Measurements from ENCODE around the gene NFKBIZ.

NFKBIZ gene, protein sequence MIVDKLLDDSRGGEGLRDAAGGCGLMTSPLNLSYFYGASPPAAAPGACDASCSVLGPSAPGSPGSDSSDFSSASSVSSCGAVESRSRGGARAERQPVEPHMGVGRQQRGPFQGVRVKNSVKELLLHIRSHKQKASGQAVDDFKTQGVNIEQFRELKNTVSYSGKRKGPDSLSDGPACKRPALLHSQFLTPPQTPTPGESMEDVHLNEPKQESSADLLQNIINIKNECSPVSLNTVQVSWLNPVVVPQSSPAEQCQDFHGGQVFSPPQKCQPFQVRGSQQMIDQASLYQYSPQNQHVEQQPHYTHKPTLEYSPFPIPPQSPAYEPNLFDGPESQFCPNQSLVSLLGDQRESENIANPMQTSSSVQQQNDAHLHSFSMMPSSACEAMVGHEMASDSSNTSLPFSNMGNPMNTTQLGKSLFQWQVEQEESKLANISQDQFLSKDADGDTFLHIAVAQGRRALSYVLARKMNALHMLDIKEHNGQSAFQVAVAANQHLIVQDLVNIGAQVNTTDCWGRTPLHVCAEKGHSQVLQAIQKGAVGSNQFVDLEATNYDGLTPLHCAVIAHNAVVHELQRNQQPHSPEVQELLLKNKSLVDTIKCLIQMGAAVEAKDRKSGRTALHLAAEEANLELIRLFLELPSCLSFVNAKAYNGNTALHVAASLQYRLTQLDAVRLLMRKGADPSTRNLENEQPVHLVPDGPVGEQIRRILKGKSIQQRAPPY

DNA sequence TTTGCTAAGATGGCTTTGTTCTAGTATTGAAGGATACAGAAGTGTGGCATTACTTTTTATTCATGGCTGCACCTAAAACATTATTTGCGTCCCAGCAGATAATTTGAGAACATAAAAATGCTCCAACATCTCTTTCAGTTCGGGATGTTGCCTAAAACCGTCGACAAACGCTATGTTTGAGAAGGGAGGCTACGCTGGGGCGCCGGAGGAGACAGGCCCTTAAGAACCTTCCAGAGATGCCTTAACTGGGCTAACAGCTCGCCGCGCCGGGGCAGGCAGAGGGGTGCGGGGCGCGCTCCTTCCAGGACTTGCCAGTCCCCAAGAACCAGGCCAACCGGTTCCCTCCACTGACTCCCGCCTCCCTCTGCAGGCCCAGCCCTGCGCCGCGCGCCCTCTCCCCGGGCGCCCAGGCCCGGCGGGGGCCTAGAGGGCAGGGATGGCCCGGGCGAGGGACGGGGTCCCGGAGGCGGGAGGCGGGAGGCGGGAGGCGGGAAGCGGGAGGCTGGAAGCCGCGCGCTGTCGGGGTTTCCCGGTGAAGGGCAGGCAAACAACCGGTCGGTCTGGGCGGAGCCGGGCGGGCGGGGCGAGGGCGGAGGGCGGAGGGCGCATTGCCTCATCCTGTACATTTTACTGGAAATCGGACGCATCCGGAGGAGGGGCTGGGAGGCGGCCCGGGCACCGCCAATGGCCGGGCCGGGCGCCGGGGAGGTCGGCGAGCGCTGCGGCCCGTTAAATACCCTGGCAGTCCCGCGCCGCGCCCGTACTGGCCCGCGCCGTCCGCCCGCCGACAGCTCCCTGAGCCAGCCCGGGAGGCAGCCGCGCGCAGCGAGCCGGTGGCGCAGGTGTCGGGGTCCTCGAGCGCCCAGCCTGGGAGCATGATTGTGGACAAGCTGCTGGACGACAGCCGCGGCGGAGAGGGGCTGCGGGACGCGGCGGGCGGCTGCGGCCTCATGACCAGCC, at the start of gene NFKBIZ:
Gene NFKBIZ, plus strand, starts transcription at position 761 of the 960 bp plus-strand sequence. Its CDS starts 115 bp downstream, at position 876.
- peak; percentile 92 to 96 for DNase-seq

DNA sequence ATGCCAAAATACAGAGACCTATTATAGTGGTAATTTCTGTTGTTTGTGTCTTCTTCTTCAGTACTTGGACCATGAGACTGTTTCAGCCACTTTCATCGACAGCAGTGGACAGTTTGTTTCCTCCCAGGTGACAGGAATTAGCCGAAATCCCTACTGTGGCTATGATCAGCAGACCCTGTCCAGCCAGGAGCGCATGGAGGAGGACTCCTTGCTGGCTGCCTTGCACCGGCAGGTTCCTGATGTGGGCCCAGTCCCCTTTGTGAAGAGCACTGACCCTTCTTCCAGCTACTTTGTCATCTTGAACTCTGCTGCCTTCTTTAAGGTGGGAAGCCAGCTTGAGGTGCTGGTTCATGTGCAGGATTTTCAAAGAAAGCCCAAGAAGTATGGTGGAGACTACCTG, 48.1 kb upstream of the NFKBIZ start:
- no peak for DNase-seq

- no peak for DNase-seq
Observed at GRCh38 chr3:101802179-101802578, 47.1 kb upstream of the NFKBIZ start.

DNA sequence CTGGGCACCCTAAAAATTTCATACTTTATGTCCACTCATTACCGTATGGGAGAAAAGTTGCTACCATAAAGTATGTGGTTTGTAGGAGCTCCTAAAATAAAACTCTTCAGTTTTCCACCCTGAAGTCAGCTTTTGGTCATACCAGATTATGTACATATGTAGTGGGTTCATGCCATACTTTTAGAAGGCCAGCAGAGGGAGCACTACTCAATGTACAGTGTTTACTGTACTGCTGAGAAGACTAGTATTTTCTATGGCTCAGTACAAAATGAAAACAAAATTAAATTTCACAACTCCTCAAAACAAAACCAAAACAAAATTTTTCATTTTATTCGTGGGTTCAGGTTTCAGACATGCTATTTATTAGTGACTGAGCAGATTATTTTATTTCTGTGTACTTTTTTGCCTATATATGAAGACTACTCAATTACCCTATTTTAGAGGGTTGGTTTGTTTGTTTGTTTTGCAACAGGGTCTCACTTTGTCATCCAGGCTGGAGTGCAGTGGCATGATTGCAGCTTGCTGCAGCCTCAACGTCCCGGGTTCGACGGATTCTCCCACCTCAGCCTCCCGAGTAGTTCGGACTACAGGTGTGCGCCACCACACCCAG, 46.0 kb upstream of the NFKBIZ start:
- peak; percentile 23 to 58 for DNase-seq

DNA sequence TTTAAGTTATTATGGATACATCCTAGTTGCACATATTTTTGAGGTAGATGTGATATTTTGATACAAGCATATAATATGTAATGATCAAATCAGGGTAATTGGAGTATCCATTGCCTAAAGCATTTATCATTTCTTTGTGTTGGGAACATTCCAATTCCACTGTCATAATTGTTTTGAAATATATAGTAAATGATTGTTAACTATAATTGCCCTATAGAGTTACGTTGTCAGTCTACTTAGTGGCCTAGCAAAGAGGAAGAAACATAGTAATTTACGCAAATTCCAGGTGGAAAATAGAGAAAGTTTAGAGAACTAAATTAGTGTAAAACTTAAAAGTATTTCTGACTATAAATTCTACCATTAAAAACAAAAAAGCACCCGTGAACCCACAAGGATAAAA, 45.4 kb upstream of the NFKBIZ start:
- no peak for DNase-seq

DNA sequence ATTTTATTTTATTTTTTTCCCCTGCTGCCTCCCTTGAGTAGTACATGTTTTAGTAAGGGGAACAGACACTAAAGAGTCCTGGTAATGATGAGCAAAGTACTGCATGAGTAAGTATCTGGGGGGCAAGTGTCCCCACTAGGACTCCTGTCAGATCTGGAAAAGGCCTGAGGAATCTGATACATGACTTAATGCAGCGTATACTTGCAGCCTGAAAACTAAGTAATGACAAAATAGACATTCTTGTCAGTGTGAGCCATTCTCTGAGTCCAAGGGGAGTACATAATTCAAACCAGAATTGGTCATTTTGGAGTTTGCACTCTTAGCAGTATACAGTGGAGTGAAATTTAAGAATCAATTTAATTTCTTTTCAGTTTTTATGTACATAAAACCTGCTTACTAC, 42.8 kb upstream of the NFKBIZ start:
- no peak for DNase-seq

DNA sequence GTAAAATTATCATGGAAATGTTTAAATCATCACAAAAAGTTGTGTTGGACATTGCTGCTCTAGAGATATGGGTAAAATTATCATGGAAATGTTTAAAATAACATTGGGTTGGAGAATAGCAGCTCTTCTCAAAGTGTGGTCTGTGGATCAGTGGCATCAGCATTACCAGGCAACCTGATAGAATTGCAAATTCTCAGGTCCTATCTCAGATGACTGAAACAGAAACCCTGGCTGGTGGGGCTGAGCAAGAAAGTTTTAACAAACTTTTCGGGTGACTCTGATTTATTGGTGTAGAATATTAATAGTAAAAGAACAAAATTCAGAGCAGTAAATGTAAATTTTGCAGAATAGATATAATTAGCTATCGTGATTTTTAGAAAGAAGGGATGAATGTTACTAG, 41.4 kb upstream of the NFKBIZ start:
- DNase-seq = no peak

DNA sequence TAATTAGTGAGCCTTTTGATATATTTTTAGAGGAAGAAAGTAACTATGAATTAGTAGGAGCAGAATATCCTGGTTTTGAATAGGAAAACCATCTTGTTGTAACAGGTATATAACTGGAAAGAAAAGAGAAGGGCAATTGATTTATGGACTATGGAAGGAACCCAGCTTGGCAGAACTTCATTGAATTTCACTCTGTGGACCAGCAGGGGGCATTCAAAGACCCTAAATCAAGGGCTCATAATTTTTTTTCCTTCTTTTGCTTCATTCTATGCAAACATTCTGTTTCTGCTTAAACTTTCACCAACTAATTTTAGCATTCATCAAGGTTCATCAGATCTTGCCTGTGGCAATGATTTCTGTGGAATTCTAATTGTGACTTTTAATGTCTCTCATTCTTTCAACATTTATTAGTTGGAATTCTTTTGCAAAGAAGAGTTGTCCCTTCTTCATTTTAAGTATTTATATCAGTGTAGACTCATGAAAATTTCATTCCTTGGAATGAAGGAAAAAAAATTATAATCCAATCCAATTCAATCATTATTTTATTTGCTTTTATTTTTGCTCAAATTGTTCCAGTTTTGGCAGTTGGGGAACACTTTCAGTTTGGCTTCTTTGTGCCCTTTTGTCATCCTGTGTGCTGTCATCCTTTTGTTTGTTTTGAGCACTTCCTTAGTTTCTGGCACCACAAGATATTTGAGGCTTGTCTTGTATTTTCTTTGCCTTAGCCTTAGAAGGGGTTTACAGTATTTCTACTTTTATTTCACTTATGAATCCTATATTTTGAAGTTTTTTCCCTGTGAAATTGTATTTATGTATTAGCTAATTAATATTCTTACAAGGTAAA, 39.9 kb upstream of the NFKBIZ start:
- DNase-seq = peak in 1 of 2 donors; percentile 45

GRCh38 chr3:101810022-101810418, 39.3 kb upstream of the NFKBIZ start:
- no peak for DNase-seq

GRCh38 chr3:101811875-101812274, 37.4 kb upstream of the NFKBIZ start:
- DNase-seq = no peak

- no peak for DNase-seq
Observed at GRCh38 chr3:101812895-101813294, 36.4 kb upstream of the NFKBIZ start.

DNA sequence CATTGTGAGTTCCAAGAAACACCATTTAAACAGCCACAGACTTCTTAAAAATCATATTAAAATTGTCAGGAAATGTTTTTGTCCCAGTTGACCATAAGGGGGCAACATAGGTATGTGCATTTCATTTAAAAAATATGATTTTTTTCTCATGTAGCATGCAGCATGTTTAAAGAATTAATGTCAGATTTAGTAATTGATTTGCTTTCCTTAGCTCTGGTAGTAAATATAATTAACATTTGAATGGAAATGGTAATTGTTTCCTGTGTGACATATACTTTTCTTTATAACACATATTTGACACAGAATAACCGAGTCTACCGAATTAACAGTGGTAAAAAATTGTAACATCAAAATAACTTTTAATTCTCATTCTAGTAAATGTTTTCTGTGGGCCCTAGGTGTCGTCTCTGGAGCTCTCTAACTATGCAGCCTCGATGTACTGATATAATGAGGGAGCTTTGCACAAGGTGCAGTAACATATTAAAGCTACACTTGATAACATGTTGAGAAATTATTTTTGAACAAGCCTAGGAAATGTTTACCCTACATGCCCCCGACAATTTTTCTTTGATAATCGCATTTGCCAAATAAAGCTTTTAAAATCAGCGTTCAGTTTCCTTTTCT, 35.4 kb upstream of the NFKBIZ start:
- no peak for DNase-seq

- no peak for DNase-seq
Observed at GRCh38 chr3:101814835-101815234, 34.5 kb upstream of the NFKBIZ start.

DNA sequence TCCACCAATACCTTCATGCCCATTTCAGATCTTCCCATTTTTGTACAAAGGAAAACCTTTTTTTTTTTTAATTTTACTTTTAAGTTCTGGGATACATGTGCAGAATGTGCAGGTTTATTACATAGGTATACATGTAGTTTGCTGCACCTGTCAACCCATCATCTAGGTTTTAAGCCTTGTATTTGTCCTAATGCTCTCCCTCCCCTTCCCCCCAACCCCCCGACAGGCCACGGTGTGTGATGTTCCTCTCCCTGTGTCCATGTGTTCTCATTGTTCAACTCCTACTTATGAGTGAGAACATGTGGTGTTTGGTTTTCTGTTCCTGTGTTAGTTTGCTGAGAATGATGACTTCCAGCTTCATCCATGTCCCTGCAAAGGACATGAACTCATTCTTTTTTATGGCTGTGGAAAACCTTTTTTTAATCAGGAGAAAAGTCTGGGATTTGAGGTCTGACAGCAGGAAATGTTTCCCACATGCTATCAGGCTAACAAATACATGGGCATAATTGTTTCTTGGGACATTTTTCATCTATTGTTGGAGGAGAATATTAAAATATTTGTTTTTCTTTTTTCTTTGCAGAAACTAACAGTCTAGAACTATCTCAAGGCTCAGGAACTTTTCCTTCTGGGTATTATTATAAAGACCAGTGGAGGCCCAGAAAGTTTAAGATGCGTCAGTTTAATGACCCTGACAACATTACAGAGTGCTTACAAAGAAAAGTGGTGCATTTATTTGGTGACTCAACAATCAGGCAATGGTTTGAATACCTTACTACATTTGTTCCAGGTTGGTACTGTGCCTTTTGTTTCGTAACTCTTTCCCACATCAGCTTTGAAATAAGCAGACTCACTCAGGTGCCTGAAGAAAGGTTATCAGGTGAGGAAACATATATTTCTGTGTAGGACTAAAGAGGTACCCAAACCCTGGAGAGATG, 32.8 kb upstream of the NFKBIZ start:
- no peak for DNase-seq

DNA sequence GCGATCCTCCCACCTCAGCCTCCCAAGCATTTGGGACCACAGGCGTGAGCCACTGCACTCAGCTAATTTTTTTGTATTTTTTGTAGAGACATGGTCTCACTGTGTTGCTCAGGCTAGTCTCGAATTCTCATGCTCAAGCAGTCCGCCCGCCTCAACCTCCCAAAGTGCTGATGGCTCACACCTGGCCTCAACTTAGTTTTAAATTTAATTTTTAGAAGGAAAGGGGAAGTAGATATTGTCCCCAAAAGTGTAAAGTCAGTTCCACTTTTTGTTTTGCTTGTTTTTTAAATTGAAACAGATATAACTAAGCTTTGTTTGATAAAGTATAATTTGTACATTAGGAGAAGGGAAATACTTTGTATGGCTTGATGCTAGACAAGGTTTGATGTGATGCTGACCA, 31.3 kb upstream of the NFKBIZ start:
- no peak for DNase-seq

GRCh38 chr3:101819649-101820206, 29.6 kb upstream of the NFKBIZ start:
- no peak for DNase-seq

GRCh38 chr3:101821503-101821902, 27.8 kb upstream of the NFKBIZ start:
- no peak for DNase-seq

- DNase-seq = no peak
Observed at GRCh38 chr3:101823525-101823924, 25.8 kb upstream of the NFKBIZ start.

GRCh38 chr3:101824702-101825101, 24.6 kb upstream of the NFKBIZ start:
- no peak for DNase-seq

Measured in stimulated activated CD4-positive, alpha-beta T cell treated with anti-CD3 and anti-CD28 coated beads, Interleukin-2, amount 100 ng/mL, for 24 hours (primary cell).